Right lobe of liver (tissue), 6 donors: ENCODE results near the gene RAP1GAP. TPM values are rescaled to one million over a fixed set of nuclear protein-coding genes. Genes with fewer than 3 reads are reported as not detected.

Experiments used
- ATAC-seq, 4 donors: fragments of 200-7000 bp; cut with Tn5 transposase; one replicate each; pipeline ENCODE4 v1.9.1; 2020; ENCODE audit warnings: mild to moderate bottlenecking in 4 of 4, moderate library complexity in 4 of 4
- DNase-seq, 3 donors: peaks; one replicate each; pipeline ENCODE4 v3.0.0-alpha.2; 2020
- H3K27ac ChIP-seq, 3 donors: fragments of 200-600 bp; one replicate each; pipeline ENCODE4 v1.8.0; 2022
- H3K27me3 ChIP-seq, 2 donors: fragments of 200-600 bp; one replicate each; pipeline ENCODE4 v1.8.0; 2022
- H3K36me3 ChIP-seq, 4 donors: fragments of 200-600 bp; sonication (generic) in 1 of 4; one replicate each; pipeline versions ENCODE4 v1.5.1 to v1.8.0; 2017 to 2022; ENCODE audit warnings: control low read depth in 1 of 4
- H3K4me1 ChIP-seq, 4 donors: fragments of 200-600 bp; sonication (generic) in 1 of 4; one replicate each; pipeline versions ENCODE4 v1.5.1 to v1.8.0; 2017 to 2022; ENCODE audit warnings: control low read depth in 1 of 4
- H3K4me3 ChIP-seq, 3 donors: fragments of 200-600 bp; one replicate each; pipeline ENCODE4 v1.8.0; 2022
- H3K9me3 ChIP-seq, 4 donors: fragments of 200-600 bp; sonication (generic) in 1 of 4; one replicate each; pipeline versions ENCODE4 v1.5.1 to v1.8.0; 2017 to 2022; ENCODE audit warnings: control low read depth in 1 of 4
- CTCF ChIP-seq, 4 donors: fragments of 200-600 bp in 3 of 4; fragments of 450-650 bp in 1 of 4; IDR thresholded peaks; one replicate each; pipeline versions ENCODE4 v1.5.1 to v1.8.0; 2016 to 2022; ENCODE audit warnings: antibody characterized with exemption in 4 of 4, mild to moderate bottlenecking in 2 of 4
- POLR2A ChIP-seq: fragments of 450-650 bp; IDR thresholded peaks from one replicate; pipeline ENCODE4 v1.6.1; 2017; ENCODE audit warnings: antibody characterized with exemption, mild to moderate bottlenecking
- WGBS: methylation state at CpG from one replicate; pipeline ENCODE4 v1.1.6; 2018; ENCODE audit warnings: low coverage, low lambda C conversion rate; ENCODE audit not compliant: insufficient coverage; ENCODE audit errors: missing lambda C conversion rate; 5-methylcytosine and 5-hydroxymethylcytosine counted together
- intact Hi-C, 2 donors: fragments of 100-400 bp; cut with DNase I; formaldehyde crosslinking; loops; one replicate each; pipeline versions ENCODE4 v1.11.2 to v1.14.1; 2022
- total RNA-seq, 6 experiments: library from RNA; depleted of rRNA in 2 of 6; stranded (reverse); fragments of >200 nt in 2 of 6; fragmentation: NEBNext Ultra II Directional in 3 of 6; extraction: Animal tissue kit (Norgen Biotek cat#: 25700) in 3 of 6; gene quantifications; one replicate each; pipeline versions ENCODE4 v1.1.0 to v1.2.4, GENCODE V29; 2016 to 2023
- donor health status: DM: no; HTN: yes; CAD: no.
- donor health status: DM: no; HTN: no; CAD: no.
- donor health status: DM: no; HTN: no; CAD: no.
- donor health status: DM: no; HTN: yes; CAD: no.
- donor health status: DM: no; HTN: yes; CAD: no.

The RAP1GAP gene
- total RNA-seq, 6 experiments from 2014 or later = 8.0 to 38.1 (median 22.2) TPM

GRCh38 chr1:21608798-21609197, 60.4 kb downstream of the RAP1GAP start:
- no peaks in the 10 kb centered on the region for H3K4me1 ChIP-seq
- TF ChIP-seq POLR2A = no peak
- no peak for TF ChIP-seq CTCF (IDR thresholded peaks at IDR 0.05)
- H3K36me3 ChIP-seq = peaks cover 0 to 3% (median 0%) of the 10 kb centered on the region in 4 donors
- DNase-seq = no peak
- no peak for ATAC-seq
- intact Hi-C loops = no loop called here
- no peak overlapping the region for H3K4me3 ChIP-seq
- WGBS = 59% methylated on average over 4 of the region's 4 CpGs
- H3K9me3 ChIP-seq = no peaks in the 10 kb centered on the region
- no peak overlapping the region for H3K27ac ChIP-seq
- no peaks in the 10 kb centered on the region for H3K27me3 ChIP-seq

GRCh38 chr1:21607549-21608529, 61.3 kb downstream of the RAP1GAP start:
- H3K27ac ChIP-seq = no peak overlapping the region
- peak; percentile 79 to 94 (median 87) for ATAC-seq
- no peaks in the 10 kb centered on the region for H3K4me1 ChIP-seq
- intact Hi-C loops = no loop called here
- WGBS = 49% methylated on average over 27 of the region's 37 CpGs
- H3K4me3 ChIP-seq = no peak overlapping the region
- DNase-seq = peak; percentile 74 to 92 (median 82)
- H3K27me3 ChIP-seq = no peaks in the 10 kb centered on the region
- no peak for TF ChIP-seq CTCF (IDR thresholded peaks at IDR 0.05)
- TF ChIP-seq POLR2A = no peak
- H3K9me3 ChIP-seq = no peaks in the 10 kb centered on the region
- no peaks in the 10 kb centered on the region for H3K36me3 ChIP-seq

- ATAC-seq (no peak), DNase-seq (no peak)
- WGBS = no CpG with 5 or more reads among the region's 15 CpGs
- intact Hi-C loops = no loop called here
- no peak overlapping the region for H3K27ac ChIP-seq
- no peak overlapping the region for H3K4me3 ChIP-seq
- no peaks in the 10 kb centered on the region for H3K9me3 ChIP-seq
- TF ChIP-seq CTCF (IDR thresholded peaks at IDR 0.05) (no peak), POLR2A (no peak)
- no peaks in the 10 kb centered on the region for H3K27me3 ChIP-seq
- no peaks in the 10 kb centered on the region for H3K36me3 ChIP-seq
- H3K4me1 ChIP-seq = no peaks in the 10 kb centered on the region
These were observed 63.0 kb downstream of the RAP1GAP start for GRCh38 chr1:21605964-21606705.

- no peaks in the 10 kb centered on the region for H3K4me1 ChIP-seq
- ATAC-seq (no peak), DNase-seq (no peak)
- H3K9me3 ChIP-seq = no peaks in the 10 kb centered on the region
- no peaks in the 10 kb centered on the region for H3K27me3 ChIP-seq
- no peaks in the 10 kb centered on the region for H3K36me3 ChIP-seq
- H3K27ac ChIP-seq = no peak overlapping the region
- H3K4me3 ChIP-seq = no peak overlapping the region
- intact Hi-C loops = no loop called here
- 70% methylated on average over 2 of the region's 7 CpGs for WGBS
- TF ChIP-seq POLR2A (no peak), CTCF (IDR thresholded peaks at IDR 0.05) (no peak)
These were observed 64.0 kb downstream of the RAP1GAP start for GRCh38 chr1:21605012-21605715.
